ENCODE data around the gene E2F2.

E2F2 gene

GRCh38 chr1:23558872-23559135 is 27.8 kb upstream of the E2F2 start:
- TF ChIP-seq CTCF (IDR thresholded peaks at IDR 0.05; ENCODE audit: insufficient read depth, low read depth, low read length, missing control alignments): no peak
- H3K4me3 ChIP-seq (ENCODE audit: low read depth, low read length): peak overlapping the region; percentile 87
- no peak for DNase-seq (ENCODE audit: low read depth)

DNA sequence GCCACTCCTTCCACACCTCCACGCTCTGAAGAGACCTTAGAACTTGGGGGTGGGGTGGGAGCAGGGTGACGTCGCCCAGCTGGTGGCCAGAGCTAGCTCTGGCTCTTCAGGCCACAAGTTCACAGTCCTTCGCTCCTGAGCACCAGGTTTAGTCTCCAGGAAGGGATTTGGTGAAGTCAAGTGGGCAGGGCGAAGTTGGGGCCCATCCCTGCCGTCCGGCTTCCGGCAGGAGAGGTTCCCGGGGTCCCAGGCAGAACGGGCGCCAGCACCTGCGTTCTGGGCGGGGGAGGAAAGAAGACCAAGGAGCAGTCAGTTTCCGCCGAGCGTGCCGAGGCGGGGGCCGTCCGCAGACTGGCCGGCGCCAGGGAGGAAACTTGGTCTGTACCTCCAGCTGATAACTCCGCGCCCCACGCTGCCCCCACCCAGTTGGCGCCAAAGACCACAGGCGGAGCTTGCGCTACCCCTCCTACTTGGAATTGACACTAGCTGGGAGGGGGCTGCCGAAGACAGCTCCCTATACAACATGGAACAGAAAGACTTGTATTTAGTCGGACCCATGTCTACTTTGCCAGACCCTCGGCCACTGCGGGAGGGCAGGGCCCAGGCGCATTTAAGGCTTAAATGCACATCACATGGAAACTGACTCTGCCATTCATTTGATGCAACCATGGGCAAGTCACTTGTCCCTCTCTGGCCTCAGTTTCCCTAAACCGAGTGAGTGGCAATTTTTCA is 27.3 kb upstream of the E2F2 start:
- DNase-seq (ENCODE audit: low read depth): peak; percentile 84
- TF ChIP-seq CTCF (IDR thresholded peaks at IDR 0.05; ENCODE audit: insufficient read depth, low read depth, low read length, missing control alignments): no peak
- peak overlapping the region; percentile 87 for H3K4me3 ChIP-seq (ENCODE audit: low read depth, low read length)

DNA sequence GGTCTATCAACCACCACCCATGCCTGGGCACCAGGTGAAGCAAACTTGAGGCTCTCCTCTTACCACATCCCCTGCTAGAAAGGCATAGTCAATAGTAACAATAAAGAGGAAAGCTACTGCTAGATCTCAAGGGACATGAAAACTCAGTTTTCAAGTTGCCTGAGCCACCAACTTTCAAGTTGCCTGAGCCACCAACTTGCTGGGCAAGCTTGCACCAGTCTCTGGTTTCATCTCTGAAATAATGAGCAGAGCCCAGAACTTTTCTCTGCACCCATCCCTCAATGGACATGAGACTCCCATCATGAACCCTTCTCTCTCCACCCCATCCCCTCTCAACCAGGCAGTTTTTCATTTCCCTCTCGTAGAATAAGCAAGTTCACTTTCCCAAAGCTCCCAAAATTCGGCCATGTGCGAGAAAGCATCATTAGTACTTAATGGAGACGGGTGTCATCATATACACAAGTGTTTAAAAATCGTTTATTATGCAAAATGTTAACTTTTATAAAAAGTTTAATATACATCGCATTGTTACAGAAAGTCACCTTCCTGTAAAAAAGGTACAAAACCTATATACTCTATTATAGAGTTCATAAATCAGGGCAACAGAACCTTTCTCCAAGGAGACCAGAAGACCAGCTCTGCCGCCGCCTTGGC is 26.6 kb upstream of the E2F2 start:
- peak; percentile 69 for DNase-seq (ENCODE audit: low read depth)
- no peak for TF ChIP-seq CTCF (IDR thresholded peaks at IDR 0.05; ENCODE audit: insufficient read depth, low read depth, low read length, missing control alignments)
- H3K4me3 ChIP-seq (ENCODE audit: low read depth, low read length): peak overlapping the region; percentile 87

- peak; percentile 66 for DNase-seq (ENCODE audit: low read depth)
Observed at GRCh38 chr1:23556635-23557470, 25.8 kb upstream of the E2F2 start.

GRCh38 chr1:23555986-23556634 is 25.1 kb upstream of the E2F2 start:
- H3K4me3 ChIP-seq (ENCODE audit: low read depth, low read length): peak overlapping the region; percentile 62; the same call in 1 of the 2 replicates
- TF ChIP-seq CTCF (IDR thresholded peaks at IDR 0.05; ENCODE audit: insufficient read depth, low read depth, low read length, missing control alignments): no peak
- peak; percentile 68 for DNase-seq (ENCODE audit: low read depth)

More at GRCh38 chr1:23556635-23557470, 25.8 kb upstream of the E2F2 start:
- no peak for TF ChIP-seq CTCF (IDR thresholded peaks at IDR 0.05; ENCODE audit: insufficient read depth, low read depth, low read length, missing control alignments)
- peak overlapping the region; percentile 87 for H3K4me3 ChIP-seq (ENCODE audit: low read depth, low read length)

DNA sequence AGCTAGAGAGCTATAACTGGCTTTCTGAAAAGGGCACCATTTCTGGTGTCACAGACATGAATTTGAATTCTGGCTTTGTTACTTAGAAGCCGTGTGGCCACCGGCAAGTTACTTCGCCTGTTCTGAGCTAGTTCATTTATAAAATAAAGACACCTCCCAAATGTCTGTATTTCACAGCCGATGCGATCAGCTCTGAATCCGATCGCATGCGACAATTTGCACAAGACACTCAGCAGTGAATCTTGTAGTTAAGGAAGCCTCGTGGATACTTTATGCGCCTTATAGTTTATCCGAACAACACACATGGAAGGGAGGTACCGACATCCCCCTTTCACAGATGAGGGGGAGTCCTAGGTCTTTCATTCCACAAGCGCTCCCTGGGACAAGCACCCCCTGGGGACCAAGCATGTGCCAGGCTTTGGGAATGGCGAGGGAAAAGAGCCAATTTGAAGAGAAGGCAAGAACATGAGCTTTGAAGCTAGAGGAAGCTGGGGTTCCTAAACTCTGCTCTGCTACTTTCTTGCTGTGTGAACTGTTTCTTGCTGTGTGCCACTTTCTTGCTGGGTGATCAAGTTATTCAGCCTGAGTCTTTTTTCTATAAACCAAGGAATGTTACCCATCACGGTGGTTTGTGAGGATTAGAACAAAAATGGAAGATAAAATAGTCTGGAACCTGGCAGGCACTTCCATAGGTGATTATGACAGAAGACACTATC is 24.4 kb upstream of the E2F2 start:
- H3K4me3 ChIP-seq (ENCODE audit: low read depth, low read length): peak overlapping the region; percentile 62
- DNase-seq (ENCODE audit: low read depth): peak; percentile 46
- no peak for TF ChIP-seq CTCF (IDR thresholded peaks at IDR 0.05; ENCODE audit: insufficient read depth, low read depth, low read length, missing control alignments)

Measured in GM12865 (cell line).